ENCODE results near the gene TMA16.
A peak's percentile ranks its signal among the peaks of the same experiment; 100 is the strongest.

The TMA16 gene

DNA sequence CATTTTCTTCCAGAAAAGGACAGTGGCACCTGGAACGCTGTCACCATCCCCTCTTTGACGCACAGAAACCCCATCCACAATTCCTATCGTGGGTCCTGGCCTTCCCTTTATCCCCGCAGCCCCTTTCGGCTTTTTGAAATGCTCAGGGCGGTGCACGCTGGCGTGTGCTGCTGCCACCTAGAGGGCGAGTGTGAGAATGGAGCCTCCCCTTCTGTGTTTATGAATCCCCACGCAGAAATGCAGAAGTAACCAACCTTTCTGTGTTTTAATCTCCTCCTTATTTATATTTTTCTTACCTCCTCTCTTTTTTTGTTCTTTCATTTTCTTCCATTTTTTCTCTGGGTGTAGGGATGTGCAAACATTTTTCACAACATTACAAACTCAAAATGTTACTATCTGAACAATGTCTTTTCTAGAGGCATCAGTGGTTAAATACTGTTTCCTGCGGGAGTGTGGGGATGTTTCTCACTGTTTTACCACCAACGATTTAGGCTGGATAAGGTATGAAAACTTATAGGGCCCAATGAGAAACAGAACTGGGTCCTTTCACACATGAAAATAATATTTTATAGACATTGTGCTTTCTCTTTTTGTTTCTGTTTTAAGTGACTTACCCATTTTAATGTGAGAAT is 50.0 kb downstream of the TMA16 start:
- H3K9me3 ChIP-seq (ENCODE audit: low read depth, low read length) = no peaks in the 10 kb centered on the region
- H3K27ac ChIP-seq = peak overlapping the region; percentile 60
- no peaks in the 10 kb centered on the region; the same call in 1 of the 2 replicates for H3K36me3 ChIP-seq (ENCODE audit: insufficient read depth, low read length)
- DNase-seq (ENCODE audit: low read depth, low spot score) = no peak
- no peak overlapping the region for H3K9ac ChIP-seq (ENCODE audit: insufficient read length)
- TF ChIP-seq EZH2 (IDR thresholded peaks at IDR 0.05) (no peak), FOXP2 (optimal IDR thresholded peaks at IDR 0.05; ENCODE audit: control extremely low read depth, extremely low read length, insufficient read depth) (no peak), POLR2AphosphoS5 (IDR thresholded peaks at IDR 0.05; ENCODE audit: borderline replicate concordance, low read depth, low read length) (peak; percentile 43)
- peak overlapping the region; percentile 37; the same call in 1 of the 2 replicates for H3K4me3 ChIP-seq

DNA sequence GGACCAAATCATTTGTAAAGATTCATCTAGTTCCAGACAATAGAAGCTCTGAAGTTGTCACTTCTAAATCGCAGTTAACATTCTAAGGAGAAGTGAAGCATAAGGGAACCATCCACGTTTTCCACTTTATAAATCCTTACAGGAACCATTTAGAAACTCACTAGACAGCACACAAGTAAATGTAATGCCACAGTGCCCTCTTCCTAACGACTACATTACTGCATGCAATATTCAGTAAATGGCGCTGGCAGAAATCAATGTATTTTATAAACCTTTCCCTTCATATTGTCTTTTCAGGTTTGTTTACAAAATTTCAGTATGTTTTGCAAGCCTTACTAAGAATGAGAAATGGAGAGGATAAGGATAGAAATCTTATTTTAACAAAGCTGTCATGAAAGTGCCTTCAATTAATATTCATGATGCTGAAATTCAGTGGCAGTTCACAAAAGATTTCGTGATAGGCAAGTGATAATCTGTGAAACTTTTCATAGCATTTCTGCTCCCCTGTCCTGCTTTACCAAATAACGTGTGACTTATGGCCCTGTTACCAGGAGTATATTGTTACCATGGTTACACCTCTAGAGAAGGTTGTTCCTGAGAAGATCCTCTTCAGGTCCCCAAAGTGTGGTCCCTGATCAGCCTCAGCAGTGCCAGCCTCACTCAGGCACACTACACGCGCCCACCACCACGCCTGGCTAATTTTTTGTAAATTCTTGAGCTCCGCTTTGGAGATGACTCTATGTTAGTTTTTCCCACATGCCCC is 54.2 kb downstream of the TMA16 start:
- Histone ChIP-seq H3K36me3 (ENCODE audit: insufficient read depth, low read length) (peaks cover 6% of the 10 kb centered on the region; the same call in 1 of the 2 replicates), H3K4me3 (no peak overlapping the region), H3K9ac (ENCODE audit: insufficient read length) (peak overlapping the region; percentile 16), H3K27ac (peak overlapping the region; percentile 72), H3K9me3 (ENCODE audit: low read depth, low read length) (no peaks in the 10 kb centered on the region)
- no peak for TF ChIP-seq FOXP2 (optimal IDR thresholded peaks at IDR 0.05; ENCODE audit: control extremely low read depth, extremely low read length, insufficient read depth)
- TF ChIP-seq POLR2AphosphoS5 (IDR thresholded peaks at IDR 0.05; ENCODE audit: borderline replicate concordance, low read depth, low read length) = peak; percentile 29; the same call in 1 of the 2 replicates
- TF ChIP-seq EZH2 (IDR thresholded peaks at IDR 0.05) = no peak
- no peak for DNase-seq (ENCODE audit: low read depth, low spot score)

DNA sequence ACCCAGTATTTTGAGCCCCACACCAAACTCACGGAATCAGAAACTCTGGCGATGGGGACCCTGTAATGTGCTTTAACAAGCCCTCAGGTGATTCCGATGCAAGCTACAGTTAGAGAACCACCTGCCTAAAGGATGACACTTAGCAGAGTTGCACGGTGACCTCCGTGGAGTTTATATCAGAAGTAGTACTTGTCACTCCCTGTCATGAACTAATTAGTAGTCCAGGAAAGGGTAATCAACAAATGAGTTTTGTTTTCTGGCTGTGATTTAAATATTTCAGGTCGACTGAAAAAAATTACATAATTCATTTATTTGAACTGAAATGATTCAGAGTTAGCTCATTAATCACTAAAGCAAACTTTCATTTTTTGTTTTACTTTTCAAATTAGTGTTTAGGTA is 56.4 kb downstream of the TMA16 start:
- peaks cover 6% of the 10 kb centered on the region; the same call in 1 of the 2 replicates for H3K36me3 ChIP-seq (ENCODE audit: insufficient read depth, low read length)
- no peak overlapping the region for H3K4me3 ChIP-seq
- TF ChIP-seq POLR2AphosphoS5 (IDR thresholded peaks at IDR 0.05; ENCODE audit: borderline replicate concordance, low read depth, low read length) (no peak), FOXP2 (optimal IDR thresholded peaks at IDR 0.05; ENCODE audit: control extremely low read depth, extremely low read length, insufficient read depth) (no peak), EZH2 (IDR thresholded peaks at IDR 0.05) (no peak)
- no peak overlapping the region for H3K9ac ChIP-seq (ENCODE audit: insufficient read length)
- no peak overlapping the region for H3K27ac ChIP-seq
- DNase-seq (ENCODE audit: low read depth, low spot score) = no peak
- no peaks in the 10 kb centered on the region for H3K9me3 ChIP-seq (ENCODE audit: low read depth, low read length)

DNA sequence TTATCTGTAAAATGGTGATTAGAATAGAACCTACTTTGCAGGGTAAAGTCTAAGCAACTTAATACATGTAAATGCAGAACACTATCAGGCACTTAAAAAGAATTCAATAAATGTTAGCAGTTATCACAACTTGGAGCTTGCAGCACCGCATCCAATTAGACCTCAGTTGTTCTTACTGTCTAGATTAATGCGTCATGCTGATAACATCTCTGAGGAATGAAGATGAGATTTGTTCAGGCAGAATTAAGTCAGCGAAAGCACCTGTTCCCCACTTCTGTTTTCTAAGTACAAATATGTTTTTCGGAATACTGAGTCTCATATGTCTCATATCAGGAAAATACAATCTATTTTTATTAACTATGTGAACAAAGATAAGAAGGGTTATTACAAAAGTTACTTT is 58.7 kb downstream of the TMA16 start:
- TF ChIP-seq FOXP2 (optimal IDR thresholded peaks at IDR 0.05; ENCODE audit: control extremely low read depth, extremely low read length, insufficient read depth) (no peak), POLR2AphosphoS5 (IDR thresholded peaks at IDR 0.05; ENCODE audit: borderline replicate concordance, low read depth, low read length) (no peak), EZH2 (IDR thresholded peaks at IDR 0.05) (no peak)
- no peak for DNase-seq (ENCODE audit: low read depth, low spot score)

DNA sequence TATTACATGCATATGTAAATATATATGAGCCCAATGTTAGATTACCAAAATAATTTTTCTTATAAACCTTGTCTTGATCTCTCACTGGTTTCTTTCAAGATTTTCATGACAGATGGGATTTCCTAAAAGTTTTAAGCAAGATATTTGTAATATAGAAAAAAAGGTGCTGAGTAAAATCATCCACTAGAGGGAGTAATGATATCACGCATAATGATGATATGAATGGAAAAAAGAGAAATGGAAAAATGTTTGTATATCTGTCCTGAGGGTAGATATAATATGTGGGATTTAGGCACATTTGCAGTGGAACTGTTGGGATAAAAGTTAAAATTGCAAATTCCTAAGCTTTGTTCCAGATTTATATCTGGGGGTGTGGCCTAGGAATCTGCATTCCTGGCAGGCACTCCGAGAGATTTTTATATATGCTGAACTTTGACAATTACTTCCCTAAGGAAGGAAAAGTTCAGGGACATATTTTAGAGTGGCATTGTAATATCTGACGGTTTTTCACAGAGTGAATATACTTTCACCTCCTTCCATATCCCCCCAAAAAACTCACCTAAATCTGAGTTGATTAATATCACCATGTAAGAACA is 60.5 kb downstream of the TMA16 start:
- Histone ChIP-seq H3K9me3 (ENCODE audit: low read depth, low read length) (peaks cover under 1% of the 10 kb centered on the region; the same call in 1 of the 2 replicates), H3K27ac (peak overlapping the region; percentile 92), H3K36me3 (ENCODE audit: insufficient read depth, low read length) (peaks cover 6% of the 10 kb centered on the region; the same call in 1 of the 2 replicates), H3K9ac (ENCODE audit: insufficient read length) (peak overlapping the region; percentile 68), H3K4me3 (peak overlapping the region; percentile 34)
- peak; percentile 86 for DNase-seq (ENCODE audit: low read depth, low spot score)
- no peak for TF ChIP-seq FOXP2 (optimal IDR thresholded peaks at IDR 0.05; ENCODE audit: control extremely low read depth, extremely low read length, insufficient read depth)
- no peak for TF ChIP-seq POLR2AphosphoS5 (IDR thresholded peaks at IDR 0.05; ENCODE audit: borderline replicate concordance, low read depth, low read length)
- TF ChIP-seq EZH2 (IDR thresholded peaks at IDR 0.05) = no peak

More for the DNA sequence above, 58.7 kb downstream of the TMA16 start:
- peaks cover 6% of the 10 kb centered on the region; the same call in 1 of the 2 replicates for H3K36me3 ChIP-seq (ENCODE audit: insufficient read depth, low read length)
- no peaks in the 10 kb centered on the region for H3K9me3 ChIP-seq (ENCODE audit: low read depth, low read length)
- H3K9ac ChIP-seq (ENCODE audit: insufficient read length) = no peak overlapping the region
- H3K4me3 ChIP-seq = no peak overlapping the region
- H3K27ac ChIP-seq = peak overlapping the region; percentile 92

DNA sequence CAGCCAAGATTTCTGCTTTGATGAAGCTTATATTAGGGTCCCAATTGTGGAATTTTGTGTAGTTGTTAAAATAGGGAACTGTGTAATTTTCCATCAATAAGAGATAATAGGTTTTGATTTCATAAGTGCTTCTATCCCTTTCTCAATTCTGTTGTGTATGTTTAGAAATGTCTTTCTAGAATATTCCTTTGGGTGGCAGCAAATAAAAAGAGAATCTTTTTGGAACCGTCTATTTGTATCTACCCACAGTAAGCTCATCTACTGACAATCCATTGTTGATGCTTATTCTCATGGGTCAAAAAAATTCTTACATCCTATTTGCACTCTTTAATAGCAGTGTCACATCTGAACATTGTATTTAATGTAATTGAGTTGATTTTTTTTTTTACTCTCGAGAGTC is 61.7 kb downstream of the TMA16 start:
- H3K9me3 ChIP-seq (ENCODE audit: low read depth, low read length) = peaks cover 11% of the 10 kb centered on the region; the same call in 1 of the 2 replicates
- no peak overlapping the region for H3K4me3 ChIP-seq
- DNase-seq (ENCODE audit: low read depth, low spot score) = no peak
- TF ChIP-seq EZH2 (IDR thresholded peaks at IDR 0.05) (no peak), FOXP2 (optimal IDR thresholded peaks at IDR 0.05; ENCODE audit: control extremely low read depth, extremely low read length, insufficient read depth) (no peak), POLR2AphosphoS5 (IDR thresholded peaks at IDR 0.05; ENCODE audit: borderline replicate concordance, low read depth, low read length) (no peak; the same call in 1 of the 2 replicates)
- peaks cover 16% of the 10 kb centered on the region for H3K36me3 ChIP-seq (ENCODE audit: insufficient read depth, low read length)
- H3K27ac ChIP-seq = peak overlapping the region; percentile 92
- peak overlapping the region; percentile 68 for H3K9ac ChIP-seq (ENCODE audit: insufficient read length)

DNA sequence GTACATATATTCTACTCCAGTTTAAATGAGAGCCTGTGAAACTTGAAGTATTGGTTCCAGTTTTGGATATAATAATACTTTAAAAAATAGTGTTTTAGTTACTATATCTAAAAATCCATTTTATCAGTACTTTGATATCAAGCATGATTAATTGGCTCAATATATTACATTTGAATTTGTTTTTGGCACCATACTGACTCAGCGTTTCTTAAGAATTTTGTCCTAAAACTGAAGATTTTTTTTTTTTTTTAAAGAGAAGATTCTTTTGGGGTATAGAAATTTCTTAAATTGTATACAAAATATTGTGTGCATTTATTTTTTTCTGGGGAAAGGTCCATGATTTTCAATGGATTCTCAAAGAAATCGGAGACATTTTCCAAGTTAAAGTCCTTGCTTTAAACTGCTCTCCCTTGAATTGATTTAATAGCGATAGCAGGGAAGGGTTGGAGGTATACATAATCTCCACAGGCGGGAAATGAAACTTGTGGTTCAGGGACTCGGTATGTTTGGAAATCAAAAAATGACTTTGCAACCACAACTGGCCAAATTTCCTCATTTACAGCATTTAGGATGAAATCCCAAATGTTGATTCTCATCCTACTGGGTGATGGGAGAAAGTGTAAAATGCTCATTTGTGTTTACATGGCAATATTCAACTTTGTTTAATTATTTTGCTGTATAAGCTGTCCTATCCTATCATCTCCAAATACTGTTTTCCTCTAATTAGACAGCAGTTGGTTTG is 62.3 kb downstream of the TMA16 start:
- peak overlapping the region; percentile 67 for H3K9ac ChIP-seq (ENCODE audit: insufficient read length)
- no peak overlapping the region for H3K4me3 ChIP-seq
- H3K36me3 ChIP-seq (ENCODE audit: insufficient read depth, low read length) = peaks cover 20% of the 10 kb centered on the region
- peak overlapping the region; percentile 92 for H3K27ac ChIP-seq
- no peak for TF ChIP-seq POLR2AphosphoS5 (IDR thresholded peaks at IDR 0.05; ENCODE audit: borderline replicate concordance, low read depth, low read length)
- TF ChIP-seq FOXP2 (optimal IDR thresholded peaks at IDR 0.05; ENCODE audit: control extremely low read depth, extremely low read length, insufficient read depth) = no peak
- TF ChIP-seq EZH2 (IDR thresholded peaks at IDR 0.05) = no peak
- peaks cover 15% of the 10 kb centered on the region; the same call in 1 of the 2 replicates for H3K9me3 ChIP-seq (ENCODE audit: low read depth, low read length)
- no peak for DNase-seq (ENCODE audit: low read depth, low spot score)
